HG03095 (cell line): ENCODE results near the gene GPR42.
"Not testable (repeated sequence)": the region's sequence is repeated elsewhere in the genome, so short reads cannot be mapped to it uniquely, and the experiment has no call there.

Experiments
- ATAC-seq: cut with Tn5 transposase; IDR thresholded peaks from one replicate; pipeline ENCODE4 v1.9.1; 2021; ENCODE audit warnings: moderate library complexity; ENCODE audit not compliant: unreplicated experiment

GPR42 gene

GRCh38 chr19:35362261-35363000 lies 8.4 kb upstream of the GPR42 start:
- no peak for ATAC-seq

GRCh38 chr19:35363001-35363590 lies 7.8 kb upstream of the GPR42 start:
- no peak for ATAC-seq

GRCh38 chr19:35363711-35364425 lies 7.0 kb upstream of the GPR42 start:
- no peak for ATAC-seq

GRCh38 chr19:35365303-35365702 lies 5.6 kb upstream of the GPR42 start:
- ATAC-seq = no peak

GRCh38 chr19:35368378-35368777 lies 2.5 kb upstream of the GPR42 start:
- no peak for ATAC-seq

- no peak for ATAC-seq
Measured at GRCh38 chr19:35369522-35369921, 1.3 kb upstream of the GPR42 start.

GRCh38 chr19:35373492-35373891 lies 2.6 kb downstream of the GPR42 start:
- ATAC-seq = no peak

- not testable (repeated sequence) for ATAC-seq
Measured at GRCh38 chr19:35374031-35374430, 3.2 kb downstream of the GPR42 start.

GRCh38 chr19:35375505-35376307 lies 4.8 kb downstream of the GPR42 start:
- ATAC-seq = no peak

GRCh38 chr19:35377656-35378055 lies 6.8 kb downstream of the GPR42 start:
- ATAC-seq = no peak

GRCh38 chr19:35378356-35378755 lies 7.5 kb downstream of the GPR42 start:
- ATAC-seq = no peak

- not testable (repeated sequence) for ATAC-seq
Measured at GRCh38 chr19:35379545-35379944, 8.7 kb downstream of the GPR42 start.

GRCh38 chr19:35379992-35380391 lies 9.1 kb downstream of the GPR42 start:
- ATAC-seq = no peak

GRCh38 chr19:35380450-35381124 lies 9.7 kb downstream of the GPR42 start:
- ATAC-seq = no peak

- no peak for ATAC-seq
Measured at GRCh38 chr19:35381318-35381717, 10.4 kb downstream of the GPR42 start.

- ATAC-seq = no peak
Measured at GRCh38 chr19:35381926-35382325, 11.1 kb downstream of the GPR42 start.

GRCh38 chr19:35383536-35383935 lies 12.7 kb downstream of the GPR42 start:
- ATAC-seq = no peak

- no peak for ATAC-seq
Measured at GRCh38 chr19:35388277-35389054, 17.6 kb downstream of the GPR42 start.

GRCh38 chr19:35389192-35389861 lies 18.5 kb downstream of the GPR42 start:
- ATAC-seq = no peak
